Hematopoietic multipotent progenitor cell (in vitro differentiated cells): Measurements from ENCODE around the gene TTC9B. TPM values are rescaled to one million over a fixed set of nuclear protein-coding genes. Genes with fewer than 3 reads are reported as not detected.
"Not testable (repeated sequence)": the region's sequence is repeated elsewhere in the genome, so short reads cannot be mapped to it uniquely, and the experiment has no call there.

Experiments used
- DNase-seq, 3 donors: peaks; one replicate each; pipeline ENCODE4 v3.0.0-alpha.2; 2011 to 2015; ENCODE audit warnings: low read depth in 2 of 3, low spot score in 2 of 3
- total RNA-seq: library from RNA; depleted of rRNA; stranded (reverse); fragments of >200 nt; gene quantifications from one replicate; pipeline ENCODE4 v1.2.3, GENCODE V29; 2012

The TTC9B gene
- total RNA-seq, 1 donor: under 0.01 TPM

- no peak for DNase-seq
These were observed 40.7 kb downstream of the TTC9B start for GRCh38 chr19:40177286-40178070.

GRCh38 chr19:40175820-40176219 lies 42.4 kb downstream of the TTC9B start:
- no peak for DNase-seq

GRCh38 chr19:40174092-40174491 lies 44.1 kb downstream of the TTC9B start:
- no peak for DNase-seq

- not testable (repeated sequence) for DNase-seq
These were observed 46.9 kb downstream of the TTC9B start for GRCh38 chr19:40171293-40171692.

GRCh38 chr19:40170303-40170989 lies 47.7 kb downstream of the TTC9B start:
- not testable (repeated sequence) for DNase-seq

GRCh38 chr19:40169482-40170302 lies 48.5 kb downstream of the TTC9B start:
- DNase-seq: not testable (repeated sequence)

Other genes with a start within 250 kb of the TTC9B start
- 103 TPM for gene PSMC4, start 247.2 kb downstream of the TTC9B start, total RNA-seq
- gene ZNF546, start 221.3 kb downstream of the TTC9B start, total RNA-seq: 3.5 TPM
- 10.0 TPM for gene ZNF780B, start 162.2 kb downstream of the TTC9B start, total RNA-seq
- 3.8 TPM for gene ZNF780A, start 127.4 kb downstream of the TTC9B start, total RNA-seq
- gene MAP3K10, start 27.0 kb downstream of the TTC9B start, total RNA-seq: 8.3 TPM
- gene CCNP, start 8.3 kb upstream of the TTC9B start, total RNA-seq: 0.27 TPM
- gene AKT2, start 67.0 kb upstream of the TTC9B start, total RNA-seq: 112 TPM
- 12.1 TPM for gene C19orf47, start 130.0 kb upstream of the TTC9B start, total RNA-seq
- 229 TPM for gene PLD3, start 130.3 kb upstream of the TTC9B start, total RNA-seq
- gene HIPK4, start 171.8 kb upstream of the TTC9B start, total RNA-seq: 0.27 TPM
- 2.2 TPM for gene PRX, start 195.0 kb upstream of the TTC9B start, total RNA-seq
- gene SERTAD1, start 207.6 kb upstream of the TTC9B start, total RNA-seq: 19.1 TPM
- 19.1 TPM for gene SERTAD3, start 226.0 kb upstream of the TTC9B start, total RNA-seq
- 150 TPM for gene BLVRB, start 247.4 kb upstream of the TTC9B start, total RNA-seq
- gene SPTBN4, start 248.6 kb upstream of the TTC9B start, total RNA-seq: 0.27 TPM